Mesothelial cell of epicardium (in vitro differentiated cells): ENCODE data around the gene CLPTM1L. TPM values are rescaled to one million over a fixed set of nuclear protein-coding genes. Genes with fewer than 3 reads are reported as not detected.

Experiments
- DNase-seq, 2 experiments: peaks; one replicate each; pipeline ENCODE4 v3.0.0; 2021; ENCODE audit warnings: low spot score in 2 of 2; ENCODE audit not compliant: unreplicated experiment in 2 of 2
- H3K27ac Mint-ChIP-seq: 2 replicates; pipeline ENCODE4 v1.8.0; 2021; ENCODE audit warnings: mixed read lengths
- H3K27me3 Mint-ChIP-seq: 2 replicates; pipeline ENCODE4 v1.8.0; 2021; ENCODE audit warnings: low read depth, mixed read lengths
- H3K36me3 Mint-ChIP-seq: 2 replicates; pipeline ENCODE4 v1.8.0; 2021; ENCODE audit warnings: mixed read lengths
- H3K4me1 Mint-ChIP-seq: 2 replicates; pipeline ENCODE4 v1.8.0; 2021; ENCODE audit warnings: mixed read lengths
- H3K4me3 Mint-ChIP-seq: 2 replicates; pipeline ENCODE4 v1.8.0; 2021; ENCODE audit warnings: mild to moderate bottlenecking, moderate library complexity, mixed read lengths
- H3K9me3 Mint-ChIP-seq: 2 replicates; pipeline ENCODE4 v1.8.0; 2021; ENCODE audit warnings: mixed read lengths
- CTCF ChIP-seq: fragments of 200-600 bp; sonication (generic); IDR thresholded peaks from one replicate; pipeline ENCODE4 v1.5.0; 2021; ENCODE audit warnings: antibody characterized with exemption; ENCODE audit not compliant: unreplicated experiment
- total RNA-seq: library from RNA; stranded (reverse); gene quantifications from 3 replicates; pipeline ENCODE4 v1.2.1, GENCODE V29; 2021

CLPTM1L gene
- total RNA-seq, 1 donor from 2014 or later, result 83.7 TPM

- Mint-ChIP-seq H3K9me3 (no peaks in the 10 kb centered on the region), H3K36me3 (no peaks in the 10 kb centered on the region), H3K4me1 (peaks cover 11% of the 10 kb centered on the region), H3K27ac (no peak overlapping the region), H3K4me3 (no peak overlapping the region), H3K27me3 (peaks cover 73% of the 10 kb centered on the region)
- no peak for TF ChIP-seq CTCF
- DNase-seq, result no peak
Observed at GRCh38 chr5:1390861-1391600, 46.1 kb upstream of the CLPTM1L start.

GRCh38 chr5:1390333-1390732 lies 45.4 kb upstream of the CLPTM1L start:
- DNase-seq, result no peak
- no peaks in the 10 kb centered on the region for H3K9me3 Mint-ChIP-seq

GRCh38 chr5:1388383-1388967 lies 43.6 kb upstream of the CLPTM1L start:
- no peak for DNase-seq
- Mint-ChIP-seq H3K27ac (no peak overlapping the region), H3K9me3 (no peaks in the 10 kb centered on the region), H3K27me3 (peaks cover 71% of the 10 kb centered on the region), H3K4me3 (no peak overlapping the region), H3K4me1 (peaks cover 17% of the 10 kb centered on the region), H3K36me3 (no peaks in the 10 kb centered on the region)
- no peak for TF ChIP-seq CTCF

More at GRCh38 chr5:1390333-1390732, 45.4 kb upstream of the CLPTM1L start:
- peaks cover 15% of the 10 kb centered on the region for H3K4me1 Mint-ChIP-seq
- H3K4me3 Mint-ChIP-seq, result no peak overlapping the region
- no peak for TF ChIP-seq CTCF
- no peaks in the 10 kb centered on the region for H3K36me3 Mint-ChIP-seq
- H3K27ac Mint-ChIP-seq, result no peak overlapping the region
- H3K27me3 Mint-ChIP-seq, result peaks cover 72% of the 10 kb centered on the region

GRCh38 chr5:1387876-1388275 lies 43.0 kb upstream of the CLPTM1L start:
- Mint-ChIP-seq H3K27ac (no peak overlapping the region), H3K4me1 (peaks cover 17% of the 10 kb centered on the region), H3K9me3 (no peaks in the 10 kb centered on the region), H3K36me3 (no peaks in the 10 kb centered on the region), H3K4me3 (peak overlapping the region; percentile 88), H3K27me3 (peaks cover 73% of the 10 kb centered on the region)
- TF ChIP-seq CTCF, result no peak
- no peak for DNase-seq

GRCh38 chr5:1387059-1387755 lies 42.3 kb upstream of the CLPTM1L start:
- Mint-ChIP-seq H3K36me3 (no peaks in the 10 kb centered on the region), H3K9me3 (no peaks in the 10 kb centered on the region), H3K27me3 (peaks cover 79% of the 10 kb centered on the region), H3K4me3 (peak overlapping the region; percentile 88), H3K27ac (no peak overlapping the region), H3K4me1 (peaks cover 17% of the 10 kb centered on the region)
- DNase-seq, result no peak
- TF ChIP-seq CTCF, result no peak
